Activated naive CD8-positive, alpha-beta T cell treated with anti-CD3 and anti-CD28 coated beads, Interleukin-2, amount 50 U/mL, for 24 hours (primary cell): ENCODE measurements around the gene PSMD2.

Experiments used
- ATAC-seq: fragments of 150-1000 bp; cut with Tn5 transposase; one replicate; pipeline ENCODE4 v1.10.0; 2021
- DNase-seq: peaks from one replicate; pipeline ENCODE4 v3.0.0; 2021
- H3K27ac Mint-ChIP-seq: one replicate; pipeline ENCODE4 v1.8.0; 2021; ENCODE audit warnings: mild to moderate bottlenecking, mixed read lengths
- H3K27me3 Mint-ChIP-seq: one replicate; pipeline ENCODE4 v1.8.0; 2021; ENCODE audit warnings: mixed read lengths
- H3K36me3 Mint-ChIP-seq: one replicate; pipeline ENCODE4 v1.8.0; 2021; ENCODE audit warnings: low read depth, mixed read lengths
- H3K4me1 Mint-ChIP-seq: one replicate; pipeline ENCODE4 v1.8.0; 2021; ENCODE audit warnings: mixed read lengths
- H3K4me3 Mint-ChIP-seq: one replicate; pipeline ENCODE4 v1.8.0; 2021; ENCODE audit warnings: mild to moderate bottlenecking, moderate library complexity, mixed read lengths
- H3K9me3 Mint-ChIP-seq: one replicate; pipeline ENCODE4 v1.8.0; 2021; ENCODE audit warnings: mixed read lengths

PSMD2 gene

DNA sequence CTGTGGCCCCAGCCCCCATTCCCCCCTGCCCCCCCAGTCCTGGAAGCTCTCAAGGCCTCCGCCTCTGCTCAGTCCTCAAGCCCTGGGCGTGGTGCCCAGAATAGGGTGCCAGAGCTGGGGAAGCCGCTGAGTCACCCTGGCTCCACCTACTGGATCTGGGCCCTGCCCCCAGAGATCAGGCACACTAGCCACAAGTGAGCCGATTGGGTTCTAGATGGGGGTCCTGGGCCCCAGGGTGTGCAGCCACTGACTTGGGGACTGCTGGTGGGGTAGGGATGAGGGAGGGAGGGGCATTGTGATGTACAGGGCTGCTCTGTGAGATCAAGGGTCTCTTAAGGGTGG is 21.0 kb downstream of the PSMD2 start:
- Mint-ChIP-seq H3K27me3 (no peaks in the 10 kb centered on the region), H3K9me3 (no peaks in the 10 kb centered on the region), H3K4me1 (peaks cover 58% of the 10 kb centered on the region), H3K36me3 (peaks cover 75% of the 10 kb centered on the region), H3K4me3 (no peak overlapping the region), H3K27ac (peak overlapping the region; percentile 56)
- peak; percentile 56 for DNase-seq
- peak; percentile 75 for ATAC-seq

DNA sequence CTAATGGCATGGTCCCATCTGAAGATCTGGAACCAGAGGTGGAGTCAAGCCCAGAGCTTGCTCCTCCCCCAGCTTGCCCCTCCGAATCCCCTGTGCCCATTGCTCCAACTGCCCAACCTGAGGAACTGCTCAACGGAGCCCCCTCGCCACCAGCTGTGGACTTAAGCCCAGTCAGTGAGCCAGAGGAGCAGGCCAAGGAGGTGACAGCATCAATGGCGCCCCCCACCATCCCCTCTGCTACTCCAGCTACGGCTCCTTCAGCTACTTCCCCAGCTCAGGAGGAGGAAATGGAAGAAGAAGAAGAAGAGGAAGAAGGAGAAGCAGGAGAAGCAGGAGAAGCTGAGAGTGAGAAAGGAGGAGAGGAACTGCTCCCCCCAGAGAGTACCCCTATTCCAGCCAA is 22.6 kb downstream of the PSMD2 start:
- H3K9me3 Mint-ChIP-seq = no peaks in the 10 kb centered on the region
- DNase-seq = no peak
- H3K4me3 Mint-ChIP-seq = no peak overlapping the region
- peak overlapping the region; percentile 35 for H3K27ac Mint-ChIP-seq
- H3K27me3 Mint-ChIP-seq = no peaks in the 10 kb centered on the region
- H3K36me3 Mint-ChIP-seq = peaks cover 80% of the 10 kb centered on the region
- peaks cover 60% of the 10 kb centered on the region for H3K4me1 Mint-ChIP-seq
- ATAC-seq = no peak

DNA sequence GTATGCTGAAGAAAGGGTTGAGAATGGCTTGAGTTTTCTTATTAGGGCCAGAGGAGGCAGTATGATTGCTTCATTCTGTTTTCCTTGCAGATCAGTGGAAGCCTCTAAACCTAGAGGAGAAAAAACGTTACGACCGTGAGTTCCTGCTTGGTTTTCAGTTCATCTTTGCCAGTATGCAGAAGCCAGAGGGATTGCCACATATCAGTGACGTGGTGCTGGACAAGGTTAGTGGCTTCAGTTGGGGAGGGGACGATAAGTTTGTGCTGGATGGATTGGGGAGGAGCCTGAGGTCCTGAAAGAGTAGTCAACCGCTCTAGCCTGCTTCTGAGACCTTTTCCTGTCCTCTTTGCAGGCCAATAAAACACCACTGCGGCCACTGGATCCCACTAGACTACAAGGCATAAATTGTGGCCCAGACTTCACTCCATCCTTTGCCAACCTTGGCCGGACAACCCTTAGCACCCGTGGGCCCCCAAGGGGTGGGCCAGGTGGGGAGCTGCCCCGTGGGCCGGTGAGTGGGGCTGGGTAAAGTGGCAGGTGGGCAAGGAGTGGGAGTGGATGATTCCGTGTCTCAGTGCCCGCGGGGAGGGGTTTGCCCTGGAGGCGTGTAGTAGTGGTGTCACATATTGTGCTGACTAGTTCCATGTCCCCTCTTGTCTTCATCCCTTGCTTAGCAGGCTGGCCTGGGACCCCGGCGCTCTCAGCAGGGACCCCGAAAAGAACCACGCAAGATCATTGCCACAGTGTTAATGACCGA is 23.9 kb downstream of the PSMD2 start:
- Mint-ChIP-seq H3K27ac (no peak overlapping the region), H3K4me3 (no peak overlapping the region), H3K27me3 (no peaks in the 10 kb centered on the region), H3K36me3 (peaks cover 81% of the 10 kb centered on the region), H3K4me1 (peaks cover 50% of the 10 kb centered on the region), H3K9me3 (no peaks in the 10 kb centered on the region)
- no peak for ATAC-seq
- DNase-seq = no peak

DNA sequence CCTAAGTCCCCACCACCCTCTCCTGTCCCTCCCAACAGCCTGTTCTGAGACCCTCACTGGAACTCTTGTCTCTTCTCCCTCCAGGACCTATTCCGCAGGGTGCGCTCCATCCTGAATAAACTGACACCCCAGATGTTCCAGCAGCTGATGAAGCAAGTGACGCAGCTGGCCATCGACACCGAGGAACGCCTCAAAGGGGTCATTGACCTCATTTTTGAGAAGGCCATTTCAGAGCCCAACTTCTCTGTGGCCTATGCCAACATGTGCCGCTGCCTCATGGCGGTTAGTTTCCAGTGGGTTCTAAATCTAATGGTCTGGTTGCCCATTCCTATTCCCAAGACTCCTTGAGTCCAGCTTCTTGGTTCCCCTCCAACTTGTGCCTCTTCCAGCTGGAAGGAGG is 24.7 kb downstream of the PSMD2 start:
- Mint-ChIP-seq H3K36me3 (peaks cover 86% of the 10 kb centered on the region), H3K27me3 (no peaks in the 10 kb centered on the region), H3K4me1 (peaks cover 45% of the 10 kb centered on the region), H3K27ac (peak overlapping the region; percentile 64), H3K9me3 (no peaks in the 10 kb centered on the region), H3K4me3 (no peak overlapping the region)
- no peak for ATAC-seq
- no peak for DNase-seq

DNA sequence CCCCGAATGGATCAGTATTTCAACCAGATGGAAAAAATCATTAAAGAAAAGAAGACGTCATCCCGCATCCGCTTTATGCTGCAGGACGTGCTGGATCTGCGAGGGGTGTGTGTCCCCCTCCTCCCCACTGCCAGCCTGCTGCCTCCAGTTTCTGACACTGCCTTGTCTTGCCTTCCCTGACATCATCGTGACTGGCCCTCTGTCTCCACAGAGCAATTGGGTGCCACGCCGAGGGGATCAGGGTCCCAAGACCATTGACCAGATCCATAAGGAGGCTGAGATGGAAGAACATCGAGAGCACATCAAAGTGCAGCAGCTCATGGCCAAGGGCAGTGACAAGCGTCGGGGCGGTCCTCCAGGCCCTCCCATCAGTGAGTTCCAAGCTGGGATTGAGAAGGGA is 26.2 kb downstream of the PSMD2 start:
- Mint-ChIP-seq H3K9me3 (no peaks in the 10 kb centered on the region), H3K27me3 (no peaks in the 10 kb centered on the region), H3K4me1 (peaks cover 42% of the 10 kb centered on the region), H3K27ac (peak overlapping the region; percentile 71), H3K36me3 (peaks cover 93% of the 10 kb centered on the region), H3K4me3 (no peak overlapping the region)
- ATAC-seq (no peak), DNase-seq (no peak)

DNA sequence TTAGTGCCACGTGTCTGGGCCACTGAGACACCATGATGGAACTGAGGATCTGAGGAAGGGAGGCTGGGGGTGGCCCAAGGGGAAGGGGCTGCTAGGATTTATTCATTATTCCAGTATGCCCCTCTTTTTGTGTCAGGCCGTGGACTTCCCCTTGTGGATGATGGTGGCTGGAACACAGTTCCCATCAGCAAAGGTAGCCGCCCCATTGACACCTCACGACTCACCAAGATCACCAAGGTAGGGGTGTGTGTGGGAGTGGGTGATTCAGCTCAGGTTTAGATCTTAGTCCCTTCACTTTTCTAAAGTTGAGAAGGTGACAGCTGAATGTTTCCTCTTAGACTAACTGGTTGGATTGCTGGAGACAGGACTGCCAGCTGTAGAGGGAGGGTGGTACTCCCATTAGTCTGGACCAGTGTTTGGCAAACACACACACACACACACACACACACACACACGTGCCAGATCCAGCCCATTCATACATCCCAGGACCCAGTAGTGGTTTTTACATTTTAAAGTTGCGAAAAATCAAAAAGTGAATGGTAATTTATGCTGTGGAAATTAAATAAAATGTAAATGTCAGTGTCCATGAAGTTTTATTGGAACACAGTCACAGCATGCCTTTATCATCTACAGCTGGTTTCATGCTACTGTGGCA is 26.8 kb downstream of the PSMD2 start:
- no peak overlapping the region for H3K4me3 Mint-ChIP-seq
- peak overlapping the region; percentile 71 for H3K27ac Mint-ChIP-seq
- peaks cover 92% of the 10 kb centered on the region for H3K36me3 Mint-ChIP-seq
- H3K9me3 Mint-ChIP-seq = no peaks in the 10 kb centered on the region
- peaks cover 42% of the 10 kb centered on the region for H3K4me1 Mint-ChIP-seq
- DNase-seq (no peak), ATAC-seq (peak; percentile 76)
- no peaks in the 10 kb centered on the region for H3K27me3 Mint-ChIP-seq

DNA sequence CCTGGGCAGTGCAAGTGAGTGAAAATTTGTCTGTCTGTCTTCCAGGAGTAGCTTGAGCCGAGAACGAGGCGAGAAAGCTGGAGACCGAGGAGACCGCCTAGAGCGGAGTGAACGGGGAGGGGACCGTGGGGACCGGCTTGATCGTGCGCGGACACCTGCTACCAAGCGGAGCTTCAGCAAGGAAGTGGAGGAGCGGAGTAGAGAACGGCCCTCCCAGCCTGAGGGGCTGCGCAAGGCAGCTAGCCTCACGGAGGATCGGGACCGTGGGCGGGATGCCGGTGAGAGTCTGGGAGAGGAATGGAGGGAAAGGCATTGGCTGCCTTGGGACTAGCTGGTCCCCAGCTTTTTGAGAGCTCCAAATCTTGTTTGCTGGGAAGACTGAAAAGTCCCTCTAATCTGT is 28.1 kb downstream of the PSMD2 start:
- DNase-seq (no peak), ATAC-seq (no peak)
- H3K27ac Mint-ChIP-seq = peak overlapping the region; percentile 27
- no peak overlapping the region for H3K4me3 Mint-ChIP-seq
- no peaks in the 10 kb centered on the region for H3K9me3 Mint-ChIP-seq
- H3K4me1 Mint-ChIP-seq = peaks cover 48% of the 10 kb centered on the region
- H3K36me3 Mint-ChIP-seq = peaks cover 93% of the 10 kb centered on the region
- no peaks in the 10 kb centered on the region for H3K27me3 Mint-ChIP-seq

DNA sequence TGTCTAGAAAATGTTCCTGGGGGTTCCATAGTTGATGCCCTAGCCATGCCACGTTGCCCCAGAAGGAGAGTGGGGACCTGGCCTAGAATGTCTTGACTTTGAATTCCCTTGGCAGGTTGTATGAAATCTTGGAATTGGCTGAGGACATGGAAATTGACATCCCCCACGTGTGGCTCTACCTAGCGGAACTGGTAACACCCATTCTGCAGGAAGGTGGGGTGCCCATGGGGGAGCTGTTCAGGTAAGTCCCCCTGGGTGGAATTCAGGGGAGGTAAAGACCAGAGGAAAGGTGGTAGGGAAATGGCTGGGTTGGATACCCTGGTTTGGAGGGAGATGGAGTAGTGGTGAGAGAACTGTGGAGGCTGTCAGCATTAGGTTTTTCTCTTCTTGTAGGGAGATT is 29.5 kb downstream of the PSMD2 start:
- peaks cover 57% of the 10 kb centered on the region for H3K4me1 Mint-ChIP-seq
- no peaks in the 10 kb centered on the region for H3K9me3 Mint-ChIP-seq
- no peak overlapping the region for H3K4me3 Mint-ChIP-seq
- H3K36me3 Mint-ChIP-seq = peaks cover 93% of the 10 kb centered on the region
- ATAC-seq (no peak), DNase-seq (no peak)
- peak overlapping the region; percentile 81 for H3K27ac Mint-ChIP-seq
- H3K27me3 Mint-ChIP-seq = no peaks in the 10 kb centered on the region

DNA sequence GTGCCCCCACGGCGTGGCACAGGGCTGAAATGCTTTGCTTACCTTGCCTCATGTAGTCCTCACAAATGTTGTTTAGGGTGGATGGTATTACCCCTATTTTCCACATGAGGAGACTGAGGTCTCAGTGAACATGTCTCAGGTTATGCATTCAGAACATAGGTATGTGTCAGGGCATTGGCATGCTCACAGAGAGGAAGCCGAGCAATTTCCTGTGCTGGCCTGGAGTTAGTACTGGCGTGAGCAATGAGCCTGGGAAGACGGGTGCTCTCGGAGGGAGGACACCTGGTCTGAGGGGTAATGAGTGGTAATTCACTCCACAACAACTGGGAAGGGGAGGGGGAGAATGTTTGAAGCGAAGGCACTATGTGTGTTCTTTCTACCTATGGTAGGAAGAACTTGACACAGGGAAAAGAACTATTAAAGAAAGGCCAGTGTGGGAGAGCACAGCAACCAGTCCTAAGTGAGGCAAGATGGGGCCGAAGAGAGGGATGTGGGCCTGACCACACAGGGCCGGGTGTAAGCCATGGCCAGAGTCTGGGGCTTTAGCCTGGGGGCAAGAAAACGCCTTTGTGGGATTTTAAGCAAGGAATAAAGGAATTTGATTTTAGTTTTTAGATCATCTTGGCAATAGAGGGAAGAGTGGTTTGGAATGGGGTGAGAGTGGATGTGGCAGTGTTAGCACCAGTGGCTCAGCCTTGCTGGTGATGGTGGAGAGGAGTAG is 33.5 kb downstream of the PSMD2 start:
- no peaks in the 10 kb centered on the region for H3K27me3 Mint-ChIP-seq
- ATAC-seq (no peak), DNase-seq (no peak)
- H3K36me3 Mint-ChIP-seq = peaks cover 71% of the 10 kb centered on the region
- H3K4me1 Mint-ChIP-seq = peaks cover 67% of the 10 kb centered on the region
- no peaks in the 10 kb centered on the region for H3K9me3 Mint-ChIP-seq
- no peak overlapping the region for H3K4me3 Mint-ChIP-seq
- H3K27ac Mint-ChIP-seq = peak overlapping the region; percentile 96

DNA sequence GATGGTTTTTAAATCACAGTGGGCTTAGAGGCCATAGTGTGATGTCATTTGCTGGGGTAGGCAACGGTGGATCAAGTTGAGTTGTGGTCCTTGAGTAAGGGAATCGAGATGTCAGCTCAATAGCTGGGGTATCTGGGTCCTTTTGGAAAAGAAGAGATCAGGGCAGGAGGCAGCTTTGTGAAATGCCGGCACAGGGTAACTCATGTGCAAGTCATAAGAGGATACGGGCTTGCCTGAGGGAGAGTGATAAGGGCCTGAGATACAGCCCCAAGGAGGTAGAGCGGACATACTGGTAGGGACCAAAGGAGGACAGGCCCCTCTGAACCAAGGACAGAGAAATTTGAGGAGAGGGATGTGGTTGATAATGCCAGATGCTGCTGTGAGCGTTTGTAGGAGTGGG is 34.1 kb downstream of the PSMD2 start:
- Mint-ChIP-seq H3K4me3 (peak overlapping the region; percentile 9), H3K9me3 (no peaks in the 10 kb centered on the region), H3K27me3 (no peaks in the 10 kb centered on the region), H3K36me3 (peaks cover 68% of the 10 kb centered on the region), H3K27ac (peak overlapping the region; percentile 96), H3K4me1 (peaks cover 73% of the 10 kb centered on the region)
- no peak for DNase-seq
- no peak for ATAC-seq

DNA sequence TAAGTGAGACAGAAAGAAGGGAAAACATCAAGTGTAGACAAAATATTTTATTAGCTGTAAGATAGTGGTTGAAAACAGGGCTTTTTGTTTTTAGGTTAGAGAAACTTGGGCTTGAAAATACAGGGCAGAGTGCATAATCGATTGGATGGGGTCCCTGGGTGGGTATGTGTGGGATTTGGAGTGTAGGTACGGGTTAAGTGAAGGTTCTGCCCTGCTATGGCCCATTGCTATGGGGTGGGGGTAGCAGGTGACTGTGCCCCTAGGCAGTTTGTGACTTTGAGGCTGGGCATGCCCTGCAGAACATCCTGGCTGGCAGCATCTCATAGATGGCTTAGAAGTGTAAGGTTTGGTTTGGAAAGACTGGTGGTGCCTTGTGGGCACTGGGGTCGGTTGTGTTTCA is 34.7 kb downstream of the PSMD2 start:
- ATAC-seq (no peak), DNase-seq (no peak)
- H3K4me3 Mint-ChIP-seq = no peak overlapping the region
- H3K36me3 Mint-ChIP-seq = peaks cover 63% of the 10 kb centered on the region
- H3K9me3 Mint-ChIP-seq = no peaks in the 10 kb centered on the region
- no peaks in the 10 kb centered on the region for H3K27me3 Mint-ChIP-seq
- H3K27ac Mint-ChIP-seq = peak overlapping the region; percentile 96
- peaks cover 73% of the 10 kb centered on the region for H3K4me1 Mint-ChIP-seq

DNA sequence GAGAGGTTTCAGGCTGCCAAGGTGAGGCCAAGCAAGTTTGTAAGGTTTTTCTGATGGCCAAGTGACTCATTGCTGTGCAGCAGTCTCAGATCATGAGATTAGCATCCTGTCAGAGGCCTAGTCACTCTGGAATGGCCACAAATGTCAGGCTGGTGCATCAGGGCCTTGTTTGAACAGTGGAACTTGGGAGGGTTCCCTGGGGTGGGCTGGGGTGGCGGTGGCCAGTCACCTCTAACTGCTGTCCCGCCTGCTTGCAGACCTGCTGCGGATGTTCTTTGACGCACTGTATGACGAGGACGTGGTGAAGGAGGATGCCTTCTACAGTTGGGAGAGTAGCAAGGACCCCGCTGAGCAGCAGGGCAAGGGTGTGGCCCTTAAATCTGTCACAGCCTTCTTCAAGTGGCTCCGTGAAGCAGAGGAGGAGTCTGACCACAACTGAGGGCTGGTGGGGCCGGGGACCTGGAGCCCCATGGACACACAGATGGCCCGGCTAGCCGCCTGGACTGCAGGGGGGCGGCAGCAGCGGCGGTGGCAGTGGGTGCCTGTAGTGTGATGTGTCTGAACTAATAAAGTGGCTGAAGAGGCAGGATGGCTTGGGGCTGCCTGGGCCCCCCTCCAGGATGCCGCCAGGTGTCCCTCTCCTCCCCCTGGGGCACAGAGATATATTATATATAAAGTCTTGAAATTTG is 35.6 kb downstream of the PSMD2 start:
- Mint-ChIP-seq H3K4me1 (peaks cover 70% of the 10 kb centered on the region), H3K36me3 (peaks cover 54% of the 10 kb centered on the region), H3K27ac (peak overlapping the region; percentile 96), H3K4me3 (peak overlapping the region; percentile 63), H3K9me3 (no peaks in the 10 kb centered on the region), H3K27me3 (no peaks in the 10 kb centered on the region)
- DNase-seq (peak; percentile 60), ATAC-seq (peak; percentile 83)

DNA sequence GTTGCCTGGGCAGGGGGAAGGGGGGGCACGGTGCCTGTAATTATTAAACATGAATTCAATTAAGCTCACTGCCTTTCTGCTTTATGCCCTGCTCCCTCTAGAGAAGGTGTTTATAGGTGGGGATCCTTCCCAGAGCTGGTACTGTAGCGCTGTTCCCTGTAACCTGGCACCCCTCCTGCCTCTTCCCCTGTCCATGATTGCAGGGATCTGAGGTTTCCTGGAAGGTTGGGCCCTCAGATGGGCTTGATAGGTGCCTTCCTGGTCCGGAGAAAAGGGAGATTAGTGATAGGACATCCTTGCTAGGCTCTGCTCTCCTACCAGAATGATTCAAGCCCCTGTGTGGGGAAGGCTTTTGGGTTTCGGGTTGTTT is 36.2 kb downstream of the PSMD2 start:
- DNase-seq (no peak), ATAC-seq (no peak)
- Mint-ChIP-seq H3K9me3 (no peaks in the 10 kb centered on the region), H3K27me3 (no peaks in the 10 kb centered on the region), H3K36me3 (peaks cover 49% of the 10 kb centered on the region), H3K27ac (peak overlapping the region; percentile 96), H3K4me1 (peaks cover 67% of the 10 kb centered on the region), H3K4me3 (peak overlapping the region; percentile 81)

DNA sequence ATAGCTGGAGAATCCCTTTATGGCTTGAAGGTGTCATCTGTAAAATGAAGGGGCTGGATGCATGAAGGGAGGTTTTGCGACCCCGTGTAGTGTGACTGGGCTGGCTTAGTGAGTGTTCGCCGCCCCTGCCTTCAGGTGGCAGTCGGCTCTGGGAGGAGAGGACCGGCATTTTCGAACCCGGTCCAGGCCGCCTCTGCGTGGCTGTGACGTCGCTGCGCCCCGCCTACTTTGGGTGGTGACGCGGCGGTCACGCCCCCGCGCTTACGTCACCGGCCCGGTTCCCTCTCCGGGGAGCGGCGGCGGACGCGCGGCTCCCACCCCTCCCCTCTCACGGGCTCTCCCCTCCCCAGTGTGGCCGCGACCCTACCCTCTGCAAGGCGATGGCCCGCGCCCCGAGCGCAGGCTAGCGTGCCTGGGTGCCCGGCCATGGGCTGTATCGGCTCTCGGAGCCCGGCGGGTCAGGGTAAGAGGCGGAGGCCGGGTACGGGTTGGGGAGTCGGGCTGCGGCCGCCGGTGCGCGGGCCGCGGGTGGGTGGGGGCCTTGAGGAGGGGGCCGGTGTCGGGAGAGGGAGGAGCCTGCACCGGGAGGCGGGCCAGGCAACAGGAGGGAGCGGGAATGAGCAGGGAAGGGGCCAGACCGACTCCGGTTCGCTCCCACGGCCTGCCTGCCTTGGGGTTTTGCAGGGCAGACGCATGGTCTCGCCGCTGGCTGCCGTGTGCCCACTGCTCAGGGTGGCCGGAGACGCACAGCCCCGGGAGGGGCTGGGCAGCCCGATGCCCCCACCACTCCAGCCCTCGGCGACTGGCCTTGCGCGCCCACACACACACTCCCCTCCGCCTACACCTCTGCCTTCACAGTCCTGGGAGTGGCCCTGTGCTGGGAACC is 36.9 kb downstream of the PSMD2 start:
- Mint-ChIP-seq H3K36me3 (peaks cover 43% of the 10 kb centered on the region), H3K4me3 (peak overlapping the region; percentile 81), H3K27ac (peak overlapping the region; percentile 96), H3K27me3 (no peaks in the 10 kb centered on the region), H3K9me3 (no peaks in the 10 kb centered on the region), H3K4me1 (peaks cover 63% of the 10 kb centered on the region)
- DNase-seq (peak; percentile 92), ATAC-seq (peak; percentile 37)
